GM19035 (cell line): ENCODE data around the gene SLCO1C1.

Experiments used
- ATAC-seq: cut with Tn5 transposase; IDR thresholded peaks from one replicate; pipeline ENCODE4 v1.9.1; 2021; ENCODE audit not compliant: unreplicated experiment

Gene SLCO1C1

GRCh38 chr12:20792971-20793370 lies 97.8 kb downstream of the SLCO1C1 start:
- no peak for ATAC-seq

GRCh38 chr12:20798554-20798953 lies 103.4 kb downstream of the SLCO1C1 start:
- ATAC-seq = no peak

GRCh38 chr12:20800160-20800559 lies 105.0 kb downstream of the SLCO1C1 start:
- peak; percentile 63 for ATAC-seq

GRCh38 chr12:20801035-20801434 lies 105.9 kb downstream of the SLCO1C1 start:
- ATAC-seq = no peak
